ENCODE data around the gene ACTR3.

GRCh38 chr2:113873867-113874266, 16.0 kb upstream of the ACTR3 start:
- no peak for TF ChIP-seq CTCF (conservative IDR thresholded peaks at IDR 0.05; ENCODE audit: low read depth, low read length)
- no peak for TF ChIP-seq EZH2phosphoT487 (IDR thresholded peaks at IDR 0.05; ENCODE audit: borderline replicate concordance, low read length)
- no peak for TF ChIP-seq EZH2 (IDR thresholded peaks at IDR 0.05; ENCODE audit: low read length, unreplicated experiment)

All from PC-3 (cell line).